NCI-H2227 treated with DMSO at 0.1 percent for 48 hours (cell line): Measurements from ENCODE around the gene SYCP2.

Experiments
- DNase-seq: peaks from one replicate; lab custom pipeline; 2025; lab: John Stamatoyannopoulos, UW

SYCP2 gene

GRCh38 chr20:59836767-59837166 lies 96.7 kb downstream of the SYCP2 start:
- peak; percentile 73 for DNase-seq

DNA sequence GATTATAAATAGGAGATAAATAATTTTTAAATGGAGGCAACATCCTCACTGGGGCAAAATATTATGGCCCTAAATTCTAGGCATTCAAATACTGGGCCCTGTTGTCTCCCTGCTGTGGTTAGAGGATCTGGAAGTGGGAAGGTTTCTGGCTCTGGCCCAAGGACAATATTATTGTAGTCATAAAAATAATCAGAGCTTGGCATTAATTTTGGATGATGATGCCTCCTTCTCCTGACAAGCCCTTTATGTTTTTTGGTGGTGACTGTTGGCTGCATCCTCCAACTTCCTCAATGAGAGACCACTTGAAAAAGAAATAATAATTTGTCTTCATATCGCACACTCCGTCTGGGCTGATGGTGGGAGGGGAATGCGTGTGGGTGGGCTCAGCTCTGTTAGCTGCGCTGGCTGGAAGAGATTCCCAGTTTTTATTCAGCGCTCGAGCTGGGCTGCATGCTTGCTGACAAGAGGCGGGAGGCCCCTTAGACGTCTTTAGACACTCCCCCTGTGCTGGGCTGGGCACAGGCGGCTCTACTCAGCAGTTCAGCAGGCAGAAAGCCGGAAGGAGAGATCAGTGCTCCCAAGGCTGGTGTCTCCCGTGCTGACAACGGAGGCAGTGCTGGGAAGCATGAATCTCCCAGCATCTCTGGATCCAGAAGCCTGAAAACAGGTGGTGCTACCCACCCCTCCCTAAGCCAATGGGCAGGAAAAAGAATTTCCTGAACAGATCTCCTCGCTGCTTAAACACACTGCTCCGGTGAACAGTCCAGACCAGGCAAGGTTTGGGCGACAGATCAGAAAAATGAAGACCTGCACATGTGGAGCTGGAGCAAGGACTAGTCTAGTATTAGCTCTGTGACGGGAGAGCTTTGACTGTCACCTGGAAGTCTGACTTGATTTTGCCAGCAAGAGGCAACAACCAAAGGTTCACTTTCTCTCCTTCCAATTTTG lies 97.7 kb downstream of the SYCP2 start:
- DNase-seq: peak; percentile 95

DNA sequence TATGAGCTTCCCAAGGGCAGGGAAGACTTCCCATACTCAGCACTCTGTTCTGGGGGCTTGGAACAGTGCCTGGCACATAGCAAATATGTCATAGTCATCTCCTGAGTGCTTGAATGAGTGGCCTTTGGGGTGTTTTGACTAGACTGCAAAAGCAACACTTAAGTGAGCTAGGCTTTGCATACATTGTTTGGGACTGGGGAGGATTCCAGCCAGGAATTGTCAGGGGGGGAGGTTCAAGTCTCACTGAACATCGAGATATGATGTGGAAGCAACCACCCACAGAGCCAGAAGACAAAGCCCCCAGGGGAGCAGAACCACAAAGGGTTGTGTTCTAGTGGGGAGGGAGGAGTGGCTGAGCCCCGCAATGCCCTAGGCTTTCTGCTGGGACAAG lies 98.4 kb downstream of the SYCP2 start:
- peak; percentile 34 for DNase-seq

- DNase-seq: no peak
Measured at GRCh38 chr20:59832406-59833363, 100.8 kb downstream of the SYCP2 start.

GRCh38 chr20:59831916-59832270 lies 101.5 kb downstream of the SYCP2 start:
- DNase-seq: no peak

- DNase-seq: no peak
Measured at GRCh38 chr20:59831024-59831915, 102.2 kb downstream of the SYCP2 start.

GRCh38 chr20:59830665-59831023 lies 102.8 kb downstream of the SYCP2 start:
- DNase-seq: no peak

- DNase-seq: no peak
Measured at GRCh38 chr20:59829786-59830664, 103.4 kb downstream of the SYCP2 start.

GRCh38 chr20:59829054-59829785 lies 104.2 kb downstream of the SYCP2 start:
- no peak for DNase-seq

DNA sequence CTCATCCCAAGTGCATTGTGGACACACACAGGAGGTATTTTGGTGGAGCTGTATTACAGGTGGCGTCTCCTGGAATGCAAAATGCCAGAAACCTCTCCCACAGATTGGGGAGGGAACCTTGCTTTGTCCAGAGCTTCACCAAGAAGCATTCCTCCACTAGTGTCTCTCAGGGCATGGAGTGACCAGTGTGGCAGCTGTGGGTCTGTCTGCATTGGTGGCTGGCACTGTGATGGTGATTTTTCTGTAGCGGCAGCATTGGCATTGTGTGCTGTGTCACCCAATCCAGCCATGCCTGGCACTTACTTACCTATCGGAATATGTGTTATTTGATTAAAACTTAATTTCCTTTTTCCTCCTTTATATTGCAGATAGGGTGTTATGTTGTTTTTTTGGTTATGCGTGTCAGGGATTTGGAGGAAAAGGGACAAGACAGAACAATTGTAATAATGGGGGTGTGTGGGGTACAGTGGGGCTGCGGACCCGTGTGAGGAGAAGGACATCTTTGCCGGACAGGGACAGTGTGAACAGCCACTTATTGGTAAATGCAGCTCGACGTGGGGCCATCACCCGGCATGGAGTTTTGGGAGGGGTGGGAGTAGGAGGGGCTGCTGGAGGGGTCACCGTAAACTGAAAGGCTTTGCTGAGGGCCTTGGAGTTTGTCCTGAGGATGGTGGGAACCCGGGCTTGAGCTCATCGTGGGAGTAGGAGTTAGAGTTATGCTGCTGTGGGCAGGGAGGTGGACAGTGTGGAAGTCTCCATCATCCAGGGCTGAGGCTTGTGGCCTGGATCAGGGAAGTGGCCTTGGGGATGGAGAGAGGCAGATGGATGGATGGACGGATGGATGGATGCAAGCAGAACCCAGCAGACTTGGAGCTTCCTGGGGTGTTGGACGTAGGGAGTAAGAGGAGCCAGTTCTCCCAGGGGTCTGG lies 105.0 kb downstream of the SYCP2 start:
- no peak for DNase-seq

DNA sequence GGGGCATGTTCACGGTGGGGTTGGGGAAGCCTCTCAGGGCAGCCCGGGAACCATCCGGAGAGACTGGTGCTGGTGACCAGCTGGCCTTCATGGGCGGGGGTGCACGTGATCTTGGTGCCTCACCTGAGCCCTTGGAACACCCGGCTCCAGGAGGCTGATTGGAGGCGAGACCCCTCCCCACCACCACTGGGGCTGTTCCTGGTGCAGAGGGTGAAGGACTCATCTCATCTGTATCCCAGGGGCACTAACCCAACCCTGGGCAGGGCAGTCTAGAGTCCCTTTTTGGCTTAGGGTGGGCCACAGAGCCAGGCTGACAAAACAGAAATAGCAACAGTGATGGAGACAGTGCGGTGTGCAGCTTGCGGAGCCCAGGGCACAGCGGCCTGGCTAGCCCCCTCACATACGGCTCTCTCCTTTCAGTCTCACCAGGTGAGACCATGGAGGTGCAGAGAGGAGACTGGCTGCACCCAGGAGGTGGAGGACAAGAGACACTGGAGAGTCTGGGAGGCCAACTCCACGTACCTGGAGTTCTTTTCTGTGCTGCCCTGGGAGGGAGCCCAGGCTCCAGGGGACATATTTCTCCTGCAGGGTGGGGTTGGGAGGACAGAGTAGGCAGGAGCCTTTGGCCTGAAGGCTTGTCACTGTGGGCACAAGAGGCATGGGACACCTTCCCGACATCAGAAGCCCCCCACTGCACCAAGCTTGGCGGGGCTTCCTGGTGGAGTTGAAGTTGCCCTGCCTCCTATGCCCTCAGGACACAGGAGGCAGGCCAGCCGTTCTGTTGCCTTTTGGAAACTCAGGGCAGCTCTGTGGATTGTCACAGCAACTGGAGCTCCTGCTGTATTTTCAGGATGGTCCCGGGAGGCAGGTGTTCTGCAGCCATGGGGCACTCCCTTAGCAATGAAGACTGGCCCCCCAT lies 106.0 kb downstream of the SYCP2 start:
- DNase-seq: no peak

GRCh38 chr20:59825944-59826759 lies 107.3 kb downstream of the SYCP2 start:
- no peak for DNase-seq

- no peak for DNase-seq
Measured at GRCh38 chr20:59825563-59825920, 107.9 kb downstream of the SYCP2 start.

GRCh38 chr20:59824711-59825562 lies 108.5 kb downstream of the SYCP2 start:
- no peak for DNase-seq

DNA sequence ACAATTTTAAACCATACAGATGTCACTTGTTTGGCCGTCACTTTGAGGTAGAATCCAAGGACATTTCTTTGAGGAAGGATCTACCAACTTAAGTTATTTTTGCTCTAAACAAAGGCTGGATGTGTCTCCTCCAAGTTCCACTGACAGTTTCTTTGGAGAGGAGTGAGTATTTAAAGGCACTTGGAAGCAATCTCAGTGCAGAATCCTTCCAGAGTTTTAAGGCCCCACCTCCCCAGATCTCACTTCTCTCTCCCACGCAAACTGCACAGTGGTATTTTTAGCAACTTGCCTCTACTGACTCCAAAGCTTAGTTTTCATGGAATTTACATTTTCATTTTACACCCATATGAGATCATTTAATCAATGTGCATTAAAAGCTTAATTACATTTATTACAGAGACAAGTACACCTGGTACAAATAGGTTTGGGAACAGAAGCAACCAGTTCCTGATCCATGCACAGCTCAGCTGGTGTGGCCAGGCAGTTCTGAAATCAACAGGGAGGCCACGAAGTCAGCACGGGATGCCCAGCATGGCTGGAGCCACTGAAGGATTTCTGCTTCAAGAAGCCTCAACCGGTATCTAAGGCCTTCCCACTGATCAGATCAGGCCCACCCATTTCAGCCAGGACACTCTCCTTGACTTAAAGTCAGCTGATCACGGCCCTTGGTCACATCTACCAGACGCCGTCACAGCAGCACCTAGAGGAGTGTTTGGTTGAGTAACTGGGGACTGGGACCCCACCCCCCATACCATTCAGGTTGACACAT lies 109.8 kb downstream of the SYCP2 start:
- DNase-seq: no peak
